IPS-15b (cell line): ENCODE data around the gene SEMA7A.
"Not testable (repeated sequence)": the region's sequence is repeated elsewhere in the genome, so short reads cannot be mapped to it uniquely, and the experiment has no call there.

ENCODE experiments used
- H3K27me3 ChIP-seq: one replicate; pipeline ENCODE4 v1.6.1; 2013; ENCODE audit warnings: low read length; ENCODE audit not compliant: control insufficient read depth, insufficient read depth
- H3K36me3 ChIP-seq: one replicate; pipeline ENCODE4 v1.6.1; 2013; ENCODE audit warnings: low read length; ENCODE audit not compliant: control insufficient read depth, insufficient read depth
- H3K4me1 ChIP-seq: one replicate; pipeline ENCODE4 v1.6.1; 2013; ENCODE audit warnings: mild to moderate bottlenecking, low read length; ENCODE audit not compliant: control insufficient read depth, insufficient read depth
- H3K4me3 ChIP-seq: one replicate; pipeline ENCODE4 v1.5.1; 2013; ENCODE audit warnings: low read depth, low read length
- H3K9ac ChIP-seq: one replicate; pipeline ENCODE4 v1.6.1; 2013; ENCODE audit warnings: low read depth, mild to moderate bottlenecking, low read length
- H3K9me3 ChIP-seq: one replicate; pipeline ENCODE4 v1.6.1; 2013; ENCODE audit warnings: mild to moderate bottlenecking, low read length; ENCODE audit not compliant: control insufficient read depth, insufficient read depth

Gene SEMA7A

DNA sequence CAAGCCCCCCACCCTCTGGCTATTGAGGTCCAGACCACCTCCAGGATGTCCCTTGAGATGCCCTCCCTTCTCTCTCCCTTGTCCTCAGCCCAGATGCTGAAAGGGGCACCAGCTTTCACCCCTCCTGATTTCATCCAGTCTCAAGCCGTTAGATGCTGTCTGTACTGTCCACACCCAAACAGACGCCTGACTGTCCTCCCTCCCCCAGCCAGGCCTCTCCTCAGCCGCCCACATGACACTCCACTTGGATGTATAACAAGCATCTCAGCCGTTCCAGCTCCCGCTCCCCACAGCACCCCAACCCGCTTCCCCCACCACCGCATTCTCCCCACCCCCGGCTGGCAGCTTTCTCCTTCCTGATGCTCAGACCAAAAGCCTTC lies 41.3 kb downstream of the SEMA7A start:
- no peaks in the 10 kb centered on the region for H3K9me3 ChIP-seq
- H3K9ac ChIP-seq: no peak overlapping the region
- peaks cover 3% of the 10 kb centered on the region for H3K4me1 ChIP-seq
- H3K4me3 ChIP-seq: no peak overlapping the region
- peaks cover 3% of the 10 kb centered on the region for H3K27me3 ChIP-seq
- no peaks in the 10 kb centered on the region for H3K36me3 ChIP-seq

- no peaks in the 10 kb centered on the region for H3K36me3 ChIP-seq
- H3K9ac ChIP-seq: no peak overlapping the region
- peaks cover 3% of the 10 kb centered on the region for H3K4me1 ChIP-seq
- no peak overlapping the region for H3K4me3 ChIP-seq
- no peaks in the 10 kb centered on the region for H3K9me3 ChIP-seq
- H3K27me3 ChIP-seq: peaks cover 3% of the 10 kb centered on the region
Observed at GRCh38 chr15:74391582-74392450, 41.9 kb downstream of the SEMA7A start.

- H3K27me3 ChIP-seq: peaks cover 3% of the 10 kb centered on the region
- H3K9ac ChIP-seq: no peak overlapping the region
Observed at GRCh38 chr15:74390647-74391288, 43.0 kb downstream of the SEMA7A start.

GRCh38 chr15:74390049-74390646 lies 43.6 kb downstream of the SEMA7A start:
- not testable (repeated sequence) for H3K9ac ChIP-seq, H3K9me3 ChIP-seq, H3K27me3 ChIP-seq, H3K4me3 ChIP-seq, H3K4me1 ChIP-seq, H3K36me3 ChIP-seq

More at GRCh38 chr15:74390647-74391288, 43.0 kb downstream of the SEMA7A start:
- no peak overlapping the region for H3K4me3 ChIP-seq
- H3K4me1 ChIP-seq: no peaks in the 10 kb centered on the region
- H3K9me3 ChIP-seq: no peaks in the 10 kb centered on the region
- no peaks in the 10 kb centered on the region for H3K36me3 ChIP-seq

DNA sequence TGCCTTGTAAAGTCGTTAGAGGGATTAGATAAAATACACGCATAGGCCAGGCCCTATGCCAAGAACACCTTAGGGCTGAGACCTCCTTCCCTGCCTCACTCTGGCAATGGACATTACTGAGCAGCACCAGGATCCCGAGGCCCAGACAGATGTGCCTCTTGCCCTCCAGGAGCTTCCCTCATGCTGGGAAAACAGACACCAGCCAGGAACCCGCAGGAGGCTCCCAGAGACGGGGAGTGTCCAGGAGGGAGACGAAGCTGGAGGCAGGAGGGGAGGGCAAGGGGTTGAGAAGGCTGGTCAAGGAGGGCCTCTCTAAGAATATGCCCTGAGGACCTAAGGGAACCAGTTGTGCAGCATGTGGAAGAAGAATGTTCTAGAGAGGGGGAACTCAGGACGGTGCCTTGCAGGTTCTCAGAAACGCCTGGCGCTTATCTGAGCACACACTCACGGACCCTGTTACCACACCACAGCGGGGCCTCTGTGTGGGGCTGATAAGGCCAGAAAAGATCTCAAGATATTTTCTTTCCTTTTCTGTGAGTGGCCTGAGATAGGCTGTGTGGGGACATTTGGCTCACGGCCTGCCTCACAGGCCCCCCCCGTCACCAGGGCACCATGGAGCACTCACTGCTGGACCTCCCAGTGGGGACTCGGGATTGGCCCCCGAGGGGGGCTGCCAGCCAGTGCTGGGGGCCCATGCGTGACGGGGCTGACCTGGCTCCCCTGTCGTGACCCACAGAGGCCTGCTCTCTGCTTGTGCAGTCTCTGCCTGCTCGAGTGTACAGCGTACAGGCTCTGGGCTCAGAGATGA lies 44.3 kb downstream of the SEMA7A start:
- Histone ChIP-seq H3K36me3 (no peaks in the 10 kb centered on the region), H3K9me3 (no peaks in the 10 kb centered on the region), H3K27me3 (peaks cover 3% of the 10 kb centered on the region), H3K4me1 (no peaks in the 10 kb centered on the region), H3K9ac (no peak overlapping the region), H3K4me3 (no peak overlapping the region)

DNA sequence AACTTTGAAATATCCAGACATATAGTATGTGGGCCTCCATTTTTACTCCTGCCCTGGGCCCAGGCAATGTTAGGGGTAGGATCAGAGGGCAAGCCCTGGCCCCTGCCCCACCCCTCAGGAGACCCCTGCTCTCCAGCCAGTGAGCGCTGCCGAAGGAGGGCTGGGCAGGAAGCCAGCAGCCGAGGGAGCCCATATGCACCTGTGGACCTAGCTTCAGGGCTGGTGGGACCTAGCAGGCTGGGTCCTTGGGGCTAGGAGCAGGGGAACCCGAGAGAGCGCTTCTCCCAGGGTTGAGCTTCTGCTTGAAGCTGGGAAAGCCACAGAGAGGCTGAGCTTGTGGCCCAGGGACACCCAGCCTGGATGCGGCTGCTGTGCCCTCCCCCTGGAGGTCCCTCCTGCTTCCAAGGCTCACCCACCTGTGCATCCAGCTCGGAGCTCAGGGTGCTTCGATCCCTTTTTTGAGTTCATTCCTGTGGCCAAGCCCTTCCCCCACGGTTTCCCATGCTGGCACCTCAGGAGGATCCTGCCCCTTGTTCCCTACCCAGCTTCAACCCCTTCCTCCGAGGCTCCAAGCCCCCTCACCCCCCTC lies 45.3 kb downstream of the SEMA7A start:
- H3K27me3 ChIP-seq: peaks cover 3% of the 10 kb centered on the region
- H3K9ac ChIP-seq: no peak overlapping the region
- no peaks in the 10 kb centered on the region for H3K36me3 ChIP-seq
- H3K4me3 ChIP-seq: no peak overlapping the region
- no peaks in the 10 kb centered on the region for H3K4me1 ChIP-seq
- H3K9me3 ChIP-seq: no peaks in the 10 kb centered on the region

DNA sequence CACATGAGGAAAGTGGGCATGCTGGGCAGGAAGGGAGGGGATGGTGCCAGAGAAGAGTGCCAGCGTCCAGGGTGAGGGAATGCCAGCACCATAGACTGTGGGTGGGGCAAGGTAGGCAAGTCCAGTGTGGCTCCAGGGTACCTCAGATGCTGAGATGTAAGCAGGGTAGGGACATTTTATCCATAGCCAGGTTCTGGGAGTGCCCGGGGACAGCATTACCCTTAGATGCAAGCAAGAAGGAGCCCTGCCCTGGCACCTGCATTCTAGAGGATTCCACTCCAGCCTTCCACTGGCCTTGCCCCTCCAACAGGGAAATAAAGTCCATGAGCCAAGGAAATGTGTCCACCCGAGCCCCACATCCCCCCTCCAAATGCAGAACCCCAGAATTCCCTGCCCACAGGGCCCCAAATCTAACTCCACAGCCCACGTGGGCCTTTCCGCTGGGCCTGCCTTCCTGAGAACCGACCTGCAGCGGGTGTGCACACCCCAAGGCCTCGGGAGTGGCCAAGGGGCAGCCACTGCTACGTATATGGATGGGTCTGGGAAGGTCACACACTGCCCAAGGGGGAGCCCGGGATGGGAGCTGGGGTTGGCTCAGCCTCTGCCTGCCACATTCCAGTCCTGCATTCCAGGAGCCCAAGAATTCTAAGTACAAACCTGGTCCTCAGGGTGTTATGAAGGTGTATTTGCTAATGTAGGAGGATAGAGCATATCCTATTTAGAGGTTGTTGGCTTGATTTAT lies 46.0 kb downstream of the SEMA7A start:
- Histone ChIP-seq H3K4me3 (no peak overlapping the region), H3K36me3 (no peaks in the 10 kb centered on the region), H3K27me3 (no peaks in the 10 kb centered on the region), H3K9me3 (no peaks in the 10 kb centered on the region), H3K4me1 (no peaks in the 10 kb centered on the region), H3K9ac (peak overlapping the region; percentile 24)

DNA sequence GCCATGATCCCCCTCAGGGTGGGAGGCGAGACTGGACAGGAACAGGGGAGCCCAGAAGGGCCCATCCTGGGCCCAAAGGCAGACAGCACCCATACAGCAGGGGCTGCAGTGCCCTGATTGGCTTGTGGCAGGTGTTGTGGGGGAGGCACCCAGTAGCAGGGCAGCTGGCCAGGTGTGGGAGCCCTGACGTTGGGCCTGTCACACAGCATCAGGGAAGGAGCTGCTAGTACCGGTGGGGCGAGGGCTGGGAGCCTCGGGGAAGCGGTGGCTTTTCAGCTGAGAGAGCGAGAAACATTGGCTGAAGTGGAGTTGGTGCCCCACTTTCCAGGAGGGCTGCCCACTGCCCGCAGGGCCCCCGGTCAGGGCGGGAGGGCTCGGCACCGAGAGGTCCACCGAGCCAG lies 46.6 kb downstream of the SEMA7A start:
- no peaks in the 10 kb centered on the region for H3K9me3 ChIP-seq
- no peaks in the 10 kb centered on the region for H3K4me1 ChIP-seq
- H3K9ac ChIP-seq: no peak overlapping the region
- no peak overlapping the region for H3K4me3 ChIP-seq
- no peaks in the 10 kb centered on the region for H3K27me3 ChIP-seq
- no peaks in the 10 kb centered on the region for H3K36me3 ChIP-seq

GRCh38 chr15:74386496-74387140 lies 47.1 kb downstream of the SEMA7A start:
- Histone ChIP-seq H3K36me3 (no peaks in the 10 kb centered on the region), H3K9ac (peak overlapping the region; percentile 5), H3K4me3 (no peak overlapping the region), H3K4me1 (no peaks in the 10 kb centered on the region), H3K27me3 (no peaks in the 10 kb centered on the region), H3K9me3 (no peaks in the 10 kb centered on the region)

GRCh38 chr15:74385733-74386132 lies 48.0 kb downstream of the SEMA7A start:
- Histone ChIP-seq H3K4me3 (no peak overlapping the region), H3K36me3 (no peaks in the 10 kb centered on the region), H3K4me1 (no peaks in the 10 kb centered on the region), H3K27me3 (no peaks in the 10 kb centered on the region), H3K9me3 (no peaks in the 10 kb centered on the region), H3K9ac (no peak overlapping the region)
